D341Med (cell line): ENCODE measurements around the gene RALGPS2.

Source experiments
- DNase-seq: peaks from one replicate; pipeline ENCODE4 v3.0.0; 2012; ENCODE audit warnings: low spot score

The RALGPS2 gene

GRCh38 chr1:178962853-178963711 is 238.0 kb downstream of the RALGPS2 start:
- DNase-seq = no peak

- DNase-seq = no peak
These were observed 239.7 kb downstream of the RALGPS2 start for GRCh38 chr1:178964469-178965330.

- no peak for DNase-seq
These were observed 241.3 kb downstream of the RALGPS2 start for GRCh38 chr1:178966312-178966711.

DNA sequence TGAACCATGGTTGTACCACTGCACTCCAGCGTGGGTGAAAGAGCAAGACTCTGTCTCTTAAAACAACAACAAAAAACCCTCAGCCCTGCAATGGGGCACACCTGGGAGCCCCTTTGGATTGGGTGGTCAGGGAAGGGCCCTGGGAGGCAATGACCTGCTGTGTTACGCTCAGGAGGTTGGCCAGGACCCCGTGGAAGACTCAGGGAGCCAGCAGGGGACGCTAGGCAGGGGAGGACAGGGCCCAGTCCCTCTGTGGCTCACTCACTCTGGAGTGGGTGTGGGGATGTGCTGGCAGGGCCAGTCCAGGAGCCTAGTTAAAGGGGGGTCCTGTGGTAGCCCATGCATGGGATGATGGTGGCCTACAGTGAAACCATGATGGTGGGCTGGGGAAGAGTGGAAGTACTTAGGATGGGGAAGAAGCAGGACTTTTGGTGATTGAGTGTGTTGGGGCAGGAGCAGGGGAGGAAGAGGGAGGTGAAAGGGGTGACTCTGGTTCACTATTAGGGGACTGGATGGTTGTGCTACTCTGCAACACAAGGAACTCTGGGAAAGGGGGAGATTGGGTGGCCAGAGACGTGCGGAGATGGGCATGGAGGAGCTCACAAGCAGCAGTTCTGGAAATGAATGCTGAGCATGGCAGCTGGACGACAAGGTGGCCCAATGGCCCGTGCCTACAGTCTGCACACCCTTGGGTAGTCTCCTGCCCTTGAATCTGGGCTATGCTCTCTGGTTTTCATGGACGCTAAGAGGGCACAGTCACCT is 244.4 kb downstream of the RALGPS2 start:
- DNase-seq = no peak

DNA sequence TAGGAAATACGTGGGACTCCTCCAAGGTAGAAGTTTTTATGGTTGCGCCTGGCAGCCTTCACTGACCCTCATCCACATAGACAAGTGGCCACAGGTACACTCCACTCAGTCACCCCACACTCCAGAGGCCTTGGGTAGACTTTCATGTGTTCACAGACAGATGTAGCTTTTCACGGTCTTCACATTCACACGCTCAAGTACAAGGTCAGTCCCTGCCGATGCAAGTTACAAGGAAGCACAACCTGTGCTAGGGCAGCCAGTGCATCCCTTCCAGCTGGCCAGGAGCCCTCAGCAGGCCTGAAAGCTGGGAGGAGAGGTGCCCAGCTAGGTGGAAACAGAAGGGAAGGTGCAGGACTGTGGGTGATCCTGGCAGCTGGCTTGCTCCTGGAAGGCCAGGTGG is 245.1 kb downstream of the RALGPS2 start:
- DNase-seq = no peak
